ENCODE results near the gene RIBC2. TPM values are rescaled to one million over a fixed set of nuclear protein-coding genes. Genes with fewer than 3 reads are reported as not detected.
A peak's percentile ranks its signal among the peaks of the same experiment; 100 is the strongest.
"Not testable (repeated sequence)": the region's sequence is repeated elsewhere in the genome, so short reads cannot be mapped to it uniquely, and the experiment has no call there.

The RIBC2 gene
- polyA plus RNA-seq, 1 donor, result 4.7 TPM

GRCh38 chr22:45434981-45435380 lies 21.5 kb downstream of the RIBC2 start:
- WGBS (ENCODE audit: insufficient coverage, low lambda C conversion rate), result no CpG with 5 or more reads among the region's 6 CpGs
- Histone ChIP-seq H3K9me3 (ENCODE audit: control insufficient read depth, low read depth, low read length) (no peaks in the 10 kb centered on the region), H3K4me1 (ENCODE audit: control insufficient read depth, insufficient read depth, low read length) (peaks cover 9% of the 10 kb centered on the region), H3K4me3 (ENCODE audit: low read length) (no peak overlapping the region), H3K27me3 (ENCODE audit: control insufficient read depth, insufficient read depth, low read length) (no peaks in the 10 kb centered on the region), H3K36me3 (ENCODE audit: control insufficient read depth, insufficient read depth, low read length) (no peaks in the 10 kb centered on the region), H3K27ac (ENCODE audit: low read length) (peak overlapping the region; percentile 60)
- DNase-seq, result no peak

DNA sequence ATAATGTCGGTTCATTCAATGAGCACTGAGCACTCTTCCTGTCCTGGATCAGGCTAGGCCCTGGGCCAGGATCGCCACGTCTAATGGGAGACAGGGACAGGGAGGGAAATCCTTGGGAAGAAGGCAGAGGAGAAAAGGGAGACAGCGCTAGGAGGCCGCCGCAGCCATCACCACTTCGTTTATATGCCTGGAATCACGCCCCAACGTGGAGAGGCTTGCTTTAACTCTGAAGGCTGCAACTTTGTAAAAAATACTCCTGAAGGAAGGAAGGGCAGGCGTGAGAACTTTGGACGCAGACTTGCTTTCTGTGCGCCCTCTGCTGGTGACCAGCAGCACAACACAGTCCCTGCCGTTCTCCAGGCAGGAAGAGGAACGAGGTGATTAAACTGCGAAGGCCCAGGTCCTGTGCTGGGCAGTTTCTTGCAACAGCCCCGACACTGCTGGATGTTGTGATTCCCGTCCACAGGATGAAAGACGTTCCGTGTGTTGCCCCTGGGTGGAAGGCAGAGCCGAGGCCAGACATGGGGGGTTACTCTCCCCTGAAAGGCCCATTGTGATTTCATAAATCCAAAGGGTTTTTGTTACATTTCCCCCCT lies 22.1 kb downstream of the RIBC2 start:
- Histone ChIP-seq H3K9me3 (ENCODE audit: control insufficient read depth, low read depth, low read length) (no peaks in the 10 kb centered on the region), H3K4me1 (ENCODE audit: control insufficient read depth, insufficient read depth, low read length) (peaks cover 9% of the 10 kb centered on the region), H3K36me3 (ENCODE audit: control insufficient read depth, insufficient read depth, low read length) (no peaks in the 10 kb centered on the region), H3K27me3 (ENCODE audit: control insufficient read depth, insufficient read depth, low read length) (no peaks in the 10 kb centered on the region), H3K27ac (ENCODE audit: low read length) (peak overlapping the region; percentile 60), H3K4me3 (ENCODE audit: low read length) (no peak overlapping the region)
- WGBS (ENCODE audit: insufficient coverage, low lambda C conversion rate), result 0% methylated on average over 1 of the region's 20 CpGs
- peak; percentile 92 to 93 for DNase-seq

DNA sequence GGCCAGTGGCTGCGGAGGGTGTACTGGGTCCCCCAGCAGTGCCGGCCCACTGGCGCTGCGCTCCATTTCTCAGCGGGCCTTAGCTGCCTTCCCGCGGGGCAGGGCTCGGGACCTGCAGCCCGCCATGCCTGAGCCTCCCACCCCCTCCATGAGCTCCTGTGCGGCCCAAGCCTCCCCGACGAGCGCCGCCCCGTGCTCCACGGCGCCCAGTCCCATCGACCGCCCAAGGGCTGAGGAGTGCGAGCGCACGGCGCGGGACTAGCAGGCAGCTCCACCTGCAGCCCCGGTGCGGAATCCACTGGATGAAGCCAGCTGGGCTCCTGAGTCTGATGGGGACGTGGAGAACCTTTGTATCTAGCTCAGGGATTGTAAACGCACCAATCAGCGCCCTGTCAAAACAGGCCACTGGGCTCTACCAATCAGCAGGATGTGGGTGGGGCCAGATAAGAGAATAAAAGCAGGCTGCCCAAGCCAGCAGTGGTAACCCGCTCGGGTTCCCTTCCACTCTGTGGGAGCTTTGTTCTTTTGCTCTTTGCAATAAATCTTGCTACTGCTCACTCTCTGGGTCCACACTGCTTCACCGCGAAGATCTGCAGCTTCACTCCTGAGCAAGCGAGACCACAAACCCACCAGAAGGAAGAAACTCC lies 23.5 kb downstream of the RIBC2 start:
- H3K4me3 ChIP-seq (ENCODE audit: low read length); H3K27me3 ChIP-seq (ENCODE audit: control insufficient read depth, insufficient read depth, low read length); H3K9me3 ChIP-seq (ENCODE audit: control insufficient read depth, low read depth, low read length); DNase-seq; H3K27ac ChIP-seq (ENCODE audit: low read length); H3K4me1 ChIP-seq (ENCODE audit: control insufficient read depth, insufficient read depth, low read length); H3K36me3 ChIP-seq (ENCODE audit: control insufficient read depth, insufficient read depth, low read length): not testable (repeated sequence)
- no CpG with 5 or more reads among the region's 34 CpGs for WGBS (ENCODE audit: insufficient coverage, low lambda C conversion rate)

DNA sequence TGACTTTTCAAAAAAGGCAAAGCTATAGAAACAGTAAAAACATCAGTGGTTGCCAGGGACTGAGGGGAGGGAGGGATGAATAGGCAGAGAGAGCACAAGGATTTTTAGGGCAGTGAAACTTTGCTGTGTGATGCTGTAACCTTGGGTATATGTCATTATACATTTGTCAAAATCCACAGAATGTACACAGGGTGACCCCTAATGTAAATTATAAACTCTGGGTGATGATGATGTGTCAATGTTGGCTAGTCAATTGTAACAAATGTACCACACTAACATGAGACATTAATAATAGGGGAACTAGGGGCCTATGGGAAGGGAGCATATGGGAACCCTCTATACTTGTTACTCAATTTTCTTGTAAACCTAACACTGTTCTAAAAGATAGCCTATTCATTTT lies 24.8 kb downstream of the RIBC2 start:
- no peaks in the 10 kb centered on the region for H3K36me3 ChIP-seq (ENCODE audit: control insufficient read depth, insufficient read depth, low read length)
- DNase-seq, result no peak
- H3K27me3 ChIP-seq (ENCODE audit: control insufficient read depth, insufficient read depth, low read length), result no peaks in the 10 kb centered on the region
- H3K4me1 ChIP-seq (ENCODE audit: control insufficient read depth, insufficient read depth, low read length), result peaks cover 9% of the 10 kb centered on the region
- H3K4me3 ChIP-seq (ENCODE audit: low read length), result no peak overlapping the region
- no peaks in the 10 kb centered on the region for H3K9me3 ChIP-seq (ENCODE audit: control insufficient read depth, low read depth, low read length)
- no peak overlapping the region for H3K27ac ChIP-seq (ENCODE audit: low read length)

GRCh38 chr22:45440688-45441087 lies 27.2 kb downstream of the RIBC2 start:
- H3K27me3 ChIP-seq (ENCODE audit: control insufficient read depth, insufficient read depth, low read length); H3K4me1 ChIP-seq (ENCODE audit: control insufficient read depth, insufficient read depth, low read length); H3K9me3 ChIP-seq (ENCODE audit: control insufficient read depth, low read depth, low read length); DNase-seq; H3K4me3 ChIP-seq (ENCODE audit: low read length); H3K36me3 ChIP-seq (ENCODE audit: control insufficient read depth, insufficient read depth, low read length); H3K27ac ChIP-seq (ENCODE audit: low read length): not testable (repeated sequence)
- no CpG with 5 or more reads among the region's 13 CpGs for WGBS (ENCODE audit: insufficient coverage, low lambda C conversion rate)

DNA sequence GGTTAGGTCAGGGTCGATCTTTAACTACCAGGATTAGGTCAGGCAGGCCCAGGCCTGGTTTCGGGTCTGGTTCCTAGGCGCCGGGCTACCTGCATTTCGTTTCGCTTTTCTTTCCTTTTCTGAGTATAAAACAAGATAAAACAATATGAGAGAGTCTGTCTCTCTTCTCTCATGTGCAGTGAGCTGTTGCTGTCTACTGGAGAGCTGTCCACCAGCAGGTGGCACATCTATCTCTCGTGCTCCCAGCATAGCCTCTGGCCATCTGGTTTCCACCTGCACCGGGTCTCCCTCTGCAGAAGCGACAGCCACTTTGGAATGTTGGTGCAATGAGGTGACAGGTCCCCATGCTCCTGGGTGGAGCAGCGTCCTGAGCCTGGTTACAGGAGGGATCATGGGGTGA lies 27.6 kb downstream of the RIBC2 start:
- Histone ChIP-seq H3K4me3 (ENCODE audit: low read length) (no peak overlapping the region), H3K9me3 (ENCODE audit: control insufficient read depth, low read depth, low read length) (no peaks in the 10 kb centered on the region), H3K27me3 (ENCODE audit: control insufficient read depth, insufficient read depth, low read length) (no peaks in the 10 kb centered on the region), H3K4me1 (ENCODE audit: control insufficient read depth, insufficient read depth, low read length) (no peaks in the 10 kb centered on the region), H3K36me3 (ENCODE audit: control insufficient read depth, insufficient read depth, low read length) (no peaks in the 10 kb centered on the region), H3K27ac (ENCODE audit: low read length) (no peak overlapping the region)
- peak; percentile 64 to 75 for DNase-seq
- WGBS (ENCODE audit: insufficient coverage, low lambda C conversion rate), result no CpG with 5 or more reads among the region's 10 CpGs

DNA sequence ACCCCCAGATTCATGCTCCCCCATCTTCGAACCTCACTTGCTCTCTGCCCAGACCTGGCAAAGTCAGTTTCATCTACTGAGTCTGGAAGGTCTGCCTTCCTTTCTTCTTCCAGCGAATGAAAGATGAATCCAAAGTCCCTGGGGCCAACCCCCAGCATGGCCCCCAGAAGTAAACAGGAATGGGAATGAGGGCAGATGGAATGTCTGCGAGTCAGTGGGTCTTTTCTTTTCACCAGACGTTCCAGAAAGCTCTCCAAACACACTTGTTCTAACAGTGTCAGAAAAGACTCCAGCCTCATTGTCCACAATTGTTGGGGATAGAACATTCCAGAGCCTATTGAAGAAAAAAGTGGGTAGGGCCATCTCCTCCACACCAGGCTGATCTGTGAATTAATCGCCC lies 28.6 kb downstream of the RIBC2 start:
- Histone ChIP-seq H3K27me3 (ENCODE audit: control insufficient read depth, insufficient read depth, low read length) (no peaks in the 10 kb centered on the region), H3K9me3 (ENCODE audit: control insufficient read depth, low read depth, low read length) (no peaks in the 10 kb centered on the region), H3K4me3 (ENCODE audit: low read length) (no peak overlapping the region), H3K27ac (ENCODE audit: low read length) (no peak overlapping the region), H3K4me1 (ENCODE audit: control insufficient read depth, insufficient read depth, low read length) (no peaks in the 10 kb centered on the region), H3K36me3 (ENCODE audit: control insufficient read depth, insufficient read depth, low read length) (no peaks in the 10 kb centered on the region)
- WGBS (ENCODE audit: insufficient coverage, low lambda C conversion rate), result no CpG with 5 or more reads among the region's 5 CpGs
- peak in 1 of 2 donors; percentile 58 for DNase-seq

DNA sequence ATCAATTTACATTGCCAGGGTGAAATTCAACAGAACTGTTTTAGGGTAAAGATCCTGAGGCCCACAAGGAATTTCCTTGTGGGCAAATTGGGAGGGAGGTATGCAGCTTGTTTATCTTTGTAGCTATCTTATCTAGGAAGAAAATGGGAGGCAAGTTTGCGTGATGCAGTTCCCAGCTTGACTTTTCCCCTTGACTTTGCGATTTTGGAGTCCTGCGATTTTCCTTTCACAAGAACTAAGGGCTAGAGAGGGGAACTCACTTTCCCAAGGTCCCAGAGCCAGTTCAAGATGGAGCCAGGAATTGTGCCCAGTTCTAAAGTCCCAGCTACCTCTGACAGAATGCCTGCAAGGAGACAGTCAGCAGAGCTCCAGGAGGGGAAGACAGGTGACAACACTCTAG lies 30.7 kb downstream of the RIBC2 start:
- Histone ChIP-seq H3K4me1 (ENCODE audit: control insufficient read depth, insufficient read depth, low read length) (no peaks in the 10 kb centered on the region), H3K9me3 (ENCODE audit: control insufficient read depth, low read depth, low read length) (no peaks in the 10 kb centered on the region), H3K36me3 (ENCODE audit: control insufficient read depth, insufficient read depth, low read length) (no peaks in the 10 kb centered on the region), H3K4me3 (ENCODE audit: low read length) (no peak overlapping the region), H3K27ac (ENCODE audit: low read length) (no peak overlapping the region), H3K27me3 (ENCODE audit: control insufficient read depth, insufficient read depth, low read length) (no peaks in the 10 kb centered on the region)
- no CpG with 5 or more reads among the region's 3 CpGs for WGBS (ENCODE audit: insufficient coverage, low lambda C conversion rate)
- no peak for DNase-seq

DNA sequence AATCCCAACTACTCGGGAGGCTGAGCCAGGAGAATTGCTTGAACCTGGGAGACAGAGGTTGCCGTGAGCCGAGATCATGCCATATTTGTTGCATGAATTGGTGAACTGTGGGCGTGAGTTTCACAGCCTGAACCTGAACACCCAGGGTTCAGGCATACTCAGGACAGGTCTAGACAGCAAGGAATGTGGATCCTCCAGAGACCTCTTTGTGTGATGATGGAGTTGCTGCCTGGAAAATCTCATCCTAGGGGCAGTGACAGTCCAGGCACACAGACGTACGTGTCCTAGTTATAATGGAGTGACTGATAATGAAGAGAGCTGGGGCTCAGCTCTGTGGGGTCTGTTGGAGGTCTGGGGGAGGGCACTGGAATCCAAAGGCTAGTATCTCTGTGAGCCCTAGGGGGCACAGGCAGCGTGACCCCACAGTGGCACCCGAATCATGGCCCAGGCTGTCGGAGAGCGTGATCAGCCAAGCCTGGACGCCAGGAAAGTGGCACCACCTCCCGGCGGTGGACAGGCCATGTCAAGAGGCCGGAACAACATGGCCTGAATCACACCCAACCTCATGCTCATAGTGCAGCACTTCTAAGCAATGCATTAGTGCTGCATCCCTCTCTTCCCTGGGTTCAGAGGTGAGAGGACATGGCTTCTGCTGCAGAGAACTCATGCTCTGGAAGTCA lies 31.7 kb downstream of the RIBC2 start:
- H3K4me3 ChIP-seq (ENCODE audit: low read length), result no peak overlapping the region
- no peaks in the 10 kb centered on the region for H3K4me1 ChIP-seq (ENCODE audit: control insufficient read depth, insufficient read depth, low read length)
- no peak for DNase-seq
- no peaks in the 10 kb centered on the region for H3K9me3 ChIP-seq (ENCODE audit: control insufficient read depth, low read depth, low read length)
- no peak overlapping the region for H3K27ac ChIP-seq (ENCODE audit: low read length)
- no CpG with 5 or more reads among the region's 14 CpGs for WGBS (ENCODE audit: insufficient coverage, low lambda C conversion rate)
- no peaks in the 10 kb centered on the region for H3K36me3 ChIP-seq (ENCODE audit: control insufficient read depth, insufficient read depth, low read length)
- no peaks in the 10 kb centered on the region for H3K27me3 ChIP-seq (ENCODE audit: control insufficient read depth, insufficient read depth, low read length)

DNA sequence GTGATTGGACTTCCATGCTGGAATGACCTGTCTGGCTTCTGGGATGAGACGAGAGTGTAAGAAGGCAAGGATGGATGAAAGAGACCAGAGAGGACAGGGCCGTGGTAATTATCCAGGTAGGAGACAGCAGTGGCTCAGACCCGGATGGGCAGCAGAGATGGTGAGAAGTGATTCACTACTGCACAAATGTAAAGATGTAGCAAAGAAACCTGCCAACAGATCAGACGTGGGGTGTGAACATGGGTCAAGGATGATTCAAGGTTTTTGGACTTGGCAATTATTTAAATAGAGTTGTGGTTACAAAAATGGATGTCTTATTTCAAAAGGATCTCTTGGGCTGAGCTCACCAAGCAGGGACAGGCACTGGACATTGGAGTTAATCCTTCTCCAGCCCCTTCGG lies 32.7 kb downstream of the RIBC2 start:
- Histone ChIP-seq H3K4me3 (ENCODE audit: low read length) (no peak overlapping the region), H3K27ac (ENCODE audit: low read length) (no peak overlapping the region), H3K9me3 (ENCODE audit: control insufficient read depth, low read depth, low read length) (no peaks in the 10 kb centered on the region), H3K27me3 (ENCODE audit: control insufficient read depth, insufficient read depth, low read length) (no peaks in the 10 kb centered on the region), H3K4me1 (ENCODE audit: control insufficient read depth, insufficient read depth, low read length) (no peaks in the 10 kb centered on the region), H3K36me3 (ENCODE audit: control insufficient read depth, insufficient read depth, low read length) (no peaks in the 10 kb centered on the region)
- 100% methylated on average over 1 of the region's 5 CpGs for WGBS (ENCODE audit: insufficient coverage, low lambda C conversion rate)
- DNase-seq, result no peak

DNA sequence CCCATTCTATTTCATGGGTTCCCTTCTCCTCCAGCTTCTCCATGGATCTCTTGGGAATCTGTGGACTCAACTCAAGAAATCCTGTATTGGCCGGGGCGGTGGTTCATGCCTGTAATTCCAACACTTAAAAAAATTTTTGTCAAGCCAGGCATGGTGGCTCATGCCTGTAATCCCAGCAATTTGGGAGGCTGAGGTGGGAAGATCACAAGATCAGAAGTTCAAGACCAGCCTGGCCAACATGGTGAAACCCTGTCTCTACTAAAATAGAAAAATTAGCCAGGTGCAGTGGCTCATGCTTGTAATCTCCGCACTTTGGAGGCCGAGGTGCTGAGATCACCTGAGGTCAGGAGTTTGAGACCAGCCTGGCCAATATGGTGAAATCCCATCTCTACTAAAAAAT lies 34.1 kb downstream of the RIBC2 start:
- not testable (repeated sequence) for DNase-seq; H3K27me3 ChIP-seq (ENCODE audit: control insufficient read depth, insufficient read depth, low read length); H3K4me3 ChIP-seq (ENCODE audit: low read length); H3K36me3 ChIP-seq (ENCODE audit: control insufficient read depth, insufficient read depth, low read length); H3K9me3 ChIP-seq (ENCODE audit: control insufficient read depth, low read depth, low read length); H3K4me1 ChIP-seq (ENCODE audit: control insufficient read depth, insufficient read depth, low read length); H3K27ac ChIP-seq (ENCODE audit: low read length)
- WGBS (ENCODE audit: insufficient coverage, low lambda C conversion rate), result no CpG with 5 or more reads among the region's 4 CpGs

Measured in large intestine (tissue), 3 donors.